GM19395 (cell line): ENCODE results near the gene ZNF281.
"Not testable (repeated sequence)": the region's sequence is repeated elsewhere in the genome, so short reads cannot be mapped to it uniquely, and the experiment has no call there.

Experiments
- ATAC-seq: cut with Tn5 transposase; IDR thresholded peaks from one replicate; pipeline ENCODE4 v1.9.1; 2021; ENCODE audit warnings: mild to moderate bottlenecking, moderate library complexity; ENCODE audit not compliant: unreplicated experiment

Gene ZNF281, protein sequence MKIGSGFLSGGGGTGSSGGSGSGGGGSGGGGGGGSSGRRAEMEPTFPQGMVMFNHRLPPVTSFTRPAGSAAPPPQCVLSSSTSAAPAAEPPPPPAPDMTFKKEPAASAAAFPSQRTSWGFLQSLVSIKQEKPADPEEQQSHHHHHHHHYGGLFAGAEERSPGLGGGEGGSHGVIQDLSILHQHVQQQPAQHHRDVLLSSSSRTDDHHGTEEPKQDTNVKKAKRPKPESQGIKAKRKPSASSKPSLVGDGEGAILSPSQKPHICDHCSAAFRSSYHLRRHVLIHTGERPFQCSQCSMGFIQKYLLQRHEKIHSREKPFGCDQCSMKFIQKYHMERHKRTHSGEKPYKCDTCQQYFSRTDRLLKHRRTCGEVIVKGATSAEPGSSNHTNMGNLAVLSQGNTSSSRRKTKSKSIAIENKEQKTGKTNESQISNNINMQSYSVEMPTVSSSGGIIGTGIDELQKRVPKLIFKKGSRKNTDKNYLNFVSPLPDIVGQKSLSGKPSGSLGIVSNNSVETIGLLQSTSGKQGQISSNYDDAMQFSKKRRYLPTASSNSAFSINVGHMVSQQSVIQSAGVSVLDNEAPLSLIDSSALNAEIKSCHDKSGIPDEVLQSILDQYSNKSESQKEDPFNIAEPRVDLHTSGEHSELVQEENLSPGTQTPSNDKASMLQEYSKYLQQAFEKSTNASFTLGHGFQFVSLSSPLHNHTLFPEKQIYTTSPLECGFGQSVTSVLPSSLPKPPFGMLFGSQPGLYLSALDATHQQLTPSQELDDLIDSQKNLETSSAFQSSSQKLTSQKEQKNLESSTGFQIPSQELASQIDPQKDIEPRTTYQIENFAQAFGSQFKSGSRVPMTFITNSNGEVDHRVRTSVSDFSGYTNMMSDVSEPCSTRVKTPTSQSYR

DNA sequence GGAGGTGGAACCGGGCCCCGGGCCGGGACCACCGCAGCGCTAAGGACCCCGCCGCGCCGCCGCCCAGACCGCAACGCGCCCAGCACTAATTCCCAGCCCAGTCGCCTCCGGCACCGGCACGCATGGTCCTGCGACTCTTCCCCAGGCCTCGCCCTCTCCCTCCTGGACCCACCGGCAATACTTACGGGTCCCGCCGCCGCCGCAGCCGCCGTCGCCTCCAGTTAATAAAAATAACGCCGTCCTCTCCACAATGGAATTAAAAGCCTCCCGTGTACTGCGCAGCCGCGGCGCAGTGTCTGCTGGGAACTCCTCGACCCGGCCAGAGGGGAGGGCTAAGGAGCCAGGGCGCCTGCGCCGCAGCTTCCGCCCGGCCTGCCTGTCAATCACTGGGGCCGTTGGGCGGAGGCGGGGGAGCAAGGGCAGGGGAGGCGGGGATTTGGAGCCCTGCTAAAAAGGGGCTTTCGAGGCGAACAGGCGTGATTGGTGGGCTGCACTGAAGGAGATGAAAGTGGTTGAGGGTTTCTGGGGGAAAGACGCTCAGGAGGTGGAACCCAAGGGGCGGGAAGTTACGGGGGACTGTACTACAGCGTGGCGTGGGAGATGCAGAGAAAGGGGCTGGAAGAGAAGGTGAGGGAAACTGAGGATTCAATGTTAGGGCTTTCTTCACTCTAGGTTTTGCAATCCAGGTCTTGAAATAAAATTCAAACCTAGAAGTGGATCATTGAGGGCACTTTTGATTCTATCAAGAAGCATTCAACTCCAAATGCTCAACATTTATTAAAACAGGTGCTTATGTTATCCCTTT lies at the start of gene ZNF281:
Gene ZNF281, minus strand, starts transcription at position 276 of the 805 bp plus-strand sequence. CDS start 331 bp downstream, outside the sequence.
- peak; percentile 89 for ATAC-seq

DNA sequence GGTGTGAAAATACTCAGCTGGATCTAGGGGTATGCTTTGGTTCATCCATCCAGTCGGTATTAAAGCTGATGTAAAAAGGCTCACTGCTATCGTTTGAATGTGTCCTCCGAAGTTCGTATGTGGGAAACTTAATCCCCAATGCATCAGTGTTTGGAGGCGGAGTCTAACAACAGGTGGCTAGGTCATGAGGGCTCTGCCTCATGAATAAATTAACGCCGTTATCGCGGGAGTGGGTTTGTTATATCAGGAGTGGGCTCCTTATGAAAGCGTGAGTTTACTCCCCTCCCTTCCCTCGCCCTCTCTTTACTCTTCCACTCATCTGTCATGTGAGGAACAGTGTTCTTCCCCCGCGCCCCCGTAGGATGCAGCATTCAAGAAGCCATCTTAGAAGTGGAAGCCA lies 48.9 kb upstream of the ZNF281 start:
- no peak for ATAC-seq

DNA sequence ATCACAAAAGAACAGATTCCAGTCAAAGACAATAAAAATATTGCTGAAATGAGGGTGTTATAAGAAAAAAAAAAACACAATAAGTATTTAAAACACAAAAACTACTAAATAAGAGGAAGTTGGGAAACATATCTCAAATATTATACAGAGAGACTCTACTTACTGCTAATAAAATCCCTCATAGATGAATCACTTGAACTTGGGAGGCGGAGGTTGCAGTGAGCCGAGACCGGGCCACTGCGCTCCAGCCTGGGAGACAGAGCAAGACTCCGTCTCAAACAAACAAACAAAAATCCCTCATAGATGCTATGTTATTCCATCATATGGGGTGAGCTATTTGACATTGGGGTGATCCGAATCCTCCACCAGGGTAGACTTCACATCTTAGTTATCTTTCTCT lies 48.0 kb upstream of the ZNF281 start:
- ATAC-seq: no peak

DNA sequence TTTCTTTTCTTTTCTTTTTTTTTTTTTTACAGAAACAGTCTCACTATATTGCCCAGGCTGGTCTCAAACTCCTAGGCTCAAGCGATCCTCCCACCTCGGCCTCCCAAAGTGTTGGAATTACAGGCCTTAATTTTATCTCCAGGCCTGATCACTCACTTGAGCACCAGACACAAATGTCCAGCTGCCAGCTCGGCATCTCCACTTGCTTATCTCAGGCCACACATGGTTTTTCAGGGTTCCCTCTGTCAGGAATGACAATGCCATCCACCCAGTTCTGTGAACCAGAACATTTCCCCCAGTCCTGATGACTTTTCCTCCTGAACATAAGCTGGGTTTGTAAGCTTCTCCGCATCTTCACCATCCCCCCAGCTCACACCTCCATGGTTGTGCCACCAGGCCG lies 44.6 kb upstream of the ZNF281 start:
- ATAC-seq: no peak

DNA sequence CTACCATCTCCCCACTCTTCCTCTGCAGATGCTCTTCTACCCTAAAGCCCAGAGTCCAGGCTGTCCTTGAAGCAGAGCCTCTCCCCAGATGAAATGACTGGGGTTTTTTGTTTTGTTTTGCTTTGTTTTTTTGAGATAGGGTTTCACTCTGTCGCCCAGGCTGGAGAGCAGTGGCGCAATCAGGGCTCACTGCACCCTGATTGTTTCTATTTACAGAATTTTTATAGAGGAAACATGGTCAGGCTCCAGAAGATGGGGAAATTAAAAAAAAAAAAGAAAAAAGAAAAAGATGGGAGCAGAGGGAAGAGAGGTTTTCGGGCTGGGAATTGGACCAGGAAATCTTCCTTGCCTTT lies 43.7 kb upstream of the ZNF281 start:
- ATAC-seq: no peak

DNA sequence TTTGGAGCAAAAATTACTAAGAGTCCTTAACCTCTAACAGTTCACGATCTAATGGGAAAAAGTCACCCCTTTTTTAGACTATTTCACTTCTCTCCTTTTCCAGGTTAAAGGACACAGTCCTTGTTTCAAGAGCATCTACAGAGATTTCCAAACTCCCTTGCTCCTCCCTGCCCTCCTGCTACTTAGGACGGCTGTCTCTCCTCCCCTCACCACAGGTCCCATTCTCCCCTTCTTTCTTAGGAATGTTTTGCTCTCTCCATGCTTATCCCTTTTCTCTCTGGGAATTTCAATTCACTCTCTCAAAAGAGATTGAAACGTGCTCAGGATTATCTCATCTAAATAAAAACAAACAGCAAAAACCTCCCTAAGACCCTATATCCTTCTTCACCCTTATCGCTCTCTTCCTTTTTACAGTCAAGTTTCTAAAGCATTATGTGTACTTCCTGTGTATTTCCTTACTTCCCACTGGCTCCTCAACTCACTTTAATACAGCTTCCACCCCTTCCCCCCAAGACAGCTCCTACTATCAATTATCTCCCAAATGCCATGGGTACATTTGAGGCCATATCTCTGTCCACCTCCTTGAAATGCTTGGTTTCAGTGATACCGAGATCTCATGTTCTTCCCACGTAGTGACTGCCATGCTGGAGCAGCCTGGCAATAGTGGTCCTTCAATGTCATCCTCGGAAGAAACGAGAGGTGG lies 43.2 kb upstream of the ZNF281 start:
- no peak for ATAC-seq

DNA sequence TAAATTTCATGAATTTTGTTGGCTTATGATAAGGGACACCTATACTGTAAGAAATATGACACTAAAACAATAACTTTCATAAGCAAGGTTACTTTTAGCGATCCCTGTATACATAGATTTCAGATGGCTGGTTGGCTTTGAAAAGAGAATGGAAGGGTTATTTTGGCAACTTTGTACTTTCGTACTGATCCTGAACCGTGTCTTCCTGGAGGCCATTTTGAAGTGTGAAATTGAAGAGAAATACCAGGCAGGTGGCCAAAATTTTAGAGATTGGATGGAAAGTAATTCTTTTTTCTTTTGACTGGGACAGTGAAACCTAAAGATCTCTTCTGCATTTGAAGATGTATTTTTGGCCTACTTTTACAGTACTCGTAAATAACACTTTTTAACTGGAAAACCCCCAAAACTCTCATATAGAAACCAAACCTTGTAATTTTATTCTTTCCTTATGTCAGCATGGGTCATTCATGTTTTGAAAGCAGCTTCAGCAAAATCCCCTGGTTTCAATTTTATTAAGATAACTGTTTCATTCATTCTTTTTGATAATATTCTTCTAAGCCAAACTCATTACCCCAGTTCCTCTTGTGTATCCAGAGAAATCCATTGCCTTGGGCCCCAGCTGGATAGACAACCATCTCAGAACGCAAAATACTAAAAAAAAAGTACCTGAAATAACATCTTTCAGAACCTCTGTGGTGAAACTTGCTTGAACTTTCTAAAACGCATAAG lies 38.4 kb upstream of the ZNF281 start:
- ATAC-seq: peak; percentile 94

DNA sequence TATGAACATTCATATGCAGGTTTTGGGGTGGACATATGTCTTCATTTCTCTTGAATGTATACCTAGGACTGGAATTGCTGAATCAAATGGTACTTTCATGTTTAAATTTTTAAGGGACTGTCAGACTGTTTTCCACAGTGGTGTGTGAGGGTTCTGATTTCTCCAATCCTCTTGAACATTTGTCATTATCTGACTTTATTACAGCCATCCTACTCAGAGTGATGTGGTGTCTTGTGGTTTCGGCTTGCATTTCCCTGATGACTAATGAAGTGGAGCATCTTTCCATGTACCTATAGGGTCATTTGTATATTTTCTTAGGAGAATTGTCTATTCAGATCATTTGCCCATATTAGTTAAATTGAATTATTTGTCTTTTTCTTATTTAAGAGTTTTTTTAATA lies 35.4 kb upstream of the ZNF281 start:
- no peak for ATAC-seq

DNA sequence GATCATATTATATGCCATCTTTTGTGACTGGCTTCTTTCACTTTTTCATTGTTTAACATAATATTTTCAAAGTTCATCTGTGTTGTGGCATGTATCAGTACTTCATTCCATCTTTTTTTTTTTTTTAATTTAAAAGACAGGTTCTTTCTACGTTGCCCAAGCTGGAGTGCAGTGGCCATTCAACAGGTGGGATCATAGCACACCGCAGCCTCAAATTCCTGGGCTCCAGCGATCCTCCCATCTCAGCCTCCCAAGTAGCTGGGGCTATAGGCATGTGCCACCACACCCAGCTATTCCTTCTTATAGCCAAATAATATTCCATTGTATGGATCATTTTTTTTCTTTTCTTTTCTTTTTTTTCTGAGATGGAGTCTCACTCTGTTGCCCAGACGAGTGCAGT lies 34.6 kb upstream of the ZNF281 start:
- no peak for ATAC-seq

DNA sequence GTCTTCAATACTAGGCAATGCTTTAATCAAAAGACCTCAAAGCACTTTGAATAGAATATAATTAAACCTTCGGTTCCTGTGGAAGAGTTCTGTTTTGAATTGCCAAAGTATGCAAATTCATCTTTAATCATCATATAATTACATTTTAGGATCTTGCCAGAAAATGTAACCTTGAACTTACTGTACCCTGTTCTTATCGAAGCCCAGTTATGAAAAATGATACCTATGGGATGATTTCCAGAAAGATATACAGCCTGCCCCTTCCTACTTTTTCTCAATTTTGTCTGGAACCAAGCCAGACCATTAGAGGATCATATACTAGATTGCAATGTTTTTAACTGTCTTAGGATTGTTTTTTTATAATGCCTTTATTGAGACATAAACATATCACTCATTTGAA lies 34.0 kb upstream of the ZNF281 start:
- no peak for ATAC-seq

DNA sequence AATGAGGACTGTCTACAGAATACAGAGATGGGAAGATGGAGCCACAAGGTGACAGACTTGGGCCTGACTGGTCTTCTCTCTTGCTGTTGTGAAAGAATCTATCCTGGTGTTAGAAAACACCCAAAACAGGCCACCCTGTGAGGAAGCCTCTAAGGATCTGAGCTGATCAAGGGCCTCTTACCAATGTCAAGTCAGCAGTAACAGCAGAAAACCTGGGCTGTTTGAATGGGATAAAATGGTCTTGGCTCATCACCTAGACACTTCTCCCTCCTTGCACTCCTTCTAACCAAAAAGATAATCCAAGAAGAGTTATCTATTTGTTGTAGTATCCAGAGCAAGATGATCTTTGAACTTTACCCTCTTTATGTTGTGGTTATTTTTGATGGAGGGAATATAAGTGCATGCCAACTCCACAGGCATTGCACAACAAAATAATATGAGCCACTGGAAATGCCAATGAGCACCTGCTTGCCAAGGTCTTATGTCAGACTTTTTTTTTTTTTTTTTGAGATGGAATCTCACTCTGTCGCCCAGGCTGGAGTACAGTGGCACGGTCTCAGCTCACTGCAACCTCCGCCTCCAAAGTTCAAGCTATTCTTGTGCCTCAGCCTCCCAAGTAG lies 32.8 kb upstream of the ZNF281 start:
- no peak for ATAC-seq

DNA sequence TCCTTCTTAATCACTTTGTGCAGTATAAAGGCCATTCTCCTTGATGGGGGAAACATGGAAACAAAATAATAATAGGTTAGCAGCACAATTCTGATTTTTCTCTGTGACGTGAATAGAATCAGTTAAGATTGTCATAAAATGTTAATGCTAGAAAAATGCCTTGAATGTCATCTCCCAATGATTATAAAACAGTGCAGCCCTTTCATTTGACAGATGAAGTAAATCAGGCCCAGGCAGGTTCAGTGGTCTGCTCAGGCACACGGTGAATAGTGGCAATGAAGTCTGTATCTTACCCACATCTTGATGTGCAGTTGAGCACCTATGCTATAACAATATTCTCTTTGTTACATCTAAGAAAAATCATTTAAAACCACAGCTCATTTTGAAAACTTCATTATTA lies 32.2 kb upstream of the ZNF281 start:
- ATAC-seq: no peak

DNA sequence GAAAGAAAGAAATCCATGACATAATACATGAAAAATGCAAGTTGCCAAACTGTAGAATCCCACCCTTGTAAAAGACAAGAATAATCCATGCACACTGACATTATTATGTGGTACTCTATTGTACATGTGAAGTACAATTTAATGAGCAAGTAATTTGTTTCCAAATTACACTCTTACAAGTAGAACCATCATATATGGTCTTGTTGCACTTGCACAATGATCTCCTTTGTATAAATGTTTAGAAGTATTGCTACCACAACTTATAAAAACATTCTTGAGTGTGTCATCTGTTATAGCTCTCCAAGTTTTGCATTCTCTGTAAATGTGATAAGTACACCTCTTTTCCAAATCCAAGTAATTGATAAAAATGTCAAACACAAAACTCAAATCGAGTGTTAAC lies 29.1 kb upstream of the ZNF281 start:
- ATAC-seq: no peak

DNA sequence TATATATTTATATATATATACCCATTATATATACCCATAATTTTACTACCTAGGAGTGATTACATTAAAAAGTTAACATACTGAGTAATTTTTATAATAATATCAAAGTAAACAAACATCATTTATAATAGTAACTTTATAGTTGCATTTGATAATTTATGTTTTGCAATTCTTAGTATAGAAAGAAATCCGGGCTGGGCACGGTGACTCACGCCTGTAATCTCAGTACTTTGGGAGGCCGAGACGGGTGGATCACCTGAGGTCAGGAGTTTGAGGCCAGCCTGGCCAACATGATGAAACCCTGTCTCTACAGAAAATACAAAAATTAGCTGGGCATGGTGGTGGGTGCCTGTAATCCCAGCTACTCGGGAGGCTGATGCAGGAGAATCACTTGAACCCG lies 28.6 kb upstream of the ZNF281 start:
- not testable (repeated sequence) for ATAC-seq

DNA sequence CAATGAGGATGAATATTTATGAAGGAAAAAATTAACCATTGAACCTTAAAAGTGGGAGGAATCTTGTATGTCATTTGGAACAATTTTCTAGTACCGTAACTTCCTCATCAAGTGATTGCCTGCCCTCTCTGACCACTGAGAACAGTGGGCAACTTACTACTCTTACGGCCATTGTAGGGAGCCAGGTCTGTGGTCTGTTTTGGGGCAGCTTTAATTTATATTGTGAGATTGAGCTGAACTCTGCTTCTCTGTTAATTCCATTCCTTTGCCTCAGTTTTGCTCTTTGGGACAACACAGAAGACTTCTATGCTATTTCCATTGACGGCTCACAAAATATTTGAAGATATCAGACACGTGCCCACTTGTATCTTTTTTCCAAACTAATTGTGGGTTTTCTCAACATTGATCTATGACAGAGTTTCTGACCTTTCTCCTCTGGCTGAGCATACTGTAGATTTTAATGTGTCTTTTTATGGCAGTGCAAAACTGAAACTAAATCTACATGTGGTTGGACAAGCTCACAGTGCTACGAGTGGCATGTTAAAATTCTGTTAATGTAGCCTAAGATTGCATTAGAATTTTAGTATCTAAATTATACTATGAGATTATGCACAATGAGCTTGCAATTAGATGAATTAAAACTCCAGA lies 27.8 kb upstream of the ZNF281 start:
- peak; percentile 82 for ATAC-seq

DNA sequence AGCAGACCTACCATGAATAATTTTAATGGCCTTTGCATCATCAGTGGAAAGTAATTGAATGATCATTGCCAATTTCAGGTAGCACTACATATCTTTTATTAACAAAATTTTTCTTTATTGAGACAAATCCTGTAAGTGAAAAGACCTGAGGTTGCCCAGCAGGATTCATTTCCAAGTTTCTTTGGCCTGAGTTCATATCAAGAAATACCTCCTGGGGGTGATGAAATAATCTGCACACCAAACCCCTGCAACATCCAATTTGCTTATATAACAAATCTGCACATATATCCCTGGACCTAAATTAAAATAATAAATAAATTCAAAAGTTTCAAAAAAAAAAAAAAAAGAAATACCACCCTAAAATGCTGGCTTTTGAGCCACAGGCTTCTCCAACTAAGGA lies 27.3 kb upstream of the ZNF281 start:
- no peak for ATAC-seq

DNA sequence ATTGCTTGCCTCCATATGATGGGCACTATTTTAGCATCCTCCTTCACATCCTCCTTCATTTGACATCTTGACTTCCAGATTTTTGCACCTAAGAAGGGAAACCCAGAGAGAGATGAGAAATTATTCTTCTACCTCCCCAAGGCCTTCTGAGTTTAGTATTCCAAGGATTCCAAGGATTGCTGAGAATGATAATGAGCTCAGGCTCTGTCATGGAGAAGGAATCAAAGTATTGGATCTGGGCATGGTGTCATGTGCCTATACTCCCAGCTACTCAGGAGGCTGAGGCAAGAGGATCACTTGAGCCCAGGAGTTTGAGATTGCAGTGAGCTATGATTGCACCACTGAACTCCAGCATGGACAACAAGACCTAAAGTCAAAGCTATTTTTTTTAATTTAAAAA lies 26.6 kb upstream of the ZNF281 start:
- ATAC-seq: no peak

DNA sequence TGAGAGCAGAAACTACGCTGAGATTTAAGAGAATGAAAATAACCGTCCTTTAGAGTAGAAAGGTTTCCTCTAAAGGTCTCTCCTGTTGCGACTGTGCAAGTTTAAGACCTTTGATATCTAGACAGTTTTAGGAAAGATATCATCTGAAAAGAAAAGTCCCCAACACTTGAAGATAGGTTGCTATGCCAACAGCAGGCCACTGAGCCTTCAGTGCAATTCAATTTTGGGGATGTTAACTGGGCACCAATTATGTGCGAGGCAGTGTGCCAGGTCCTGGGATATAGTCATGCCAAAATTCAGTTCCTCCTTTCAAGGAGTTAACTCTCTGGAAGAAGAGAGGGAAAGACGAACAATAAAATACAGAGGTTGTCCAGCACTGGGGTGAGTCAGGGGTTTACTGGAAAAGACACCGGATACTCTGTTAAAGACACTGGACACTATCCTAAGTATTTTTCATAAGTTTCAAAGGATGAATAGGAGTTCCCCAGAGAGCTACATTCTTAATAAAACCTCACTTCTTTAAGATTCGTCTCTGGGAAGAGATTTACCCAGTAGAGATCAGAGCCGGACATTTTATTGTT lies 25.5 kb upstream of the ZNF281 start:
- no peak for ATAC-seq

DNA sequence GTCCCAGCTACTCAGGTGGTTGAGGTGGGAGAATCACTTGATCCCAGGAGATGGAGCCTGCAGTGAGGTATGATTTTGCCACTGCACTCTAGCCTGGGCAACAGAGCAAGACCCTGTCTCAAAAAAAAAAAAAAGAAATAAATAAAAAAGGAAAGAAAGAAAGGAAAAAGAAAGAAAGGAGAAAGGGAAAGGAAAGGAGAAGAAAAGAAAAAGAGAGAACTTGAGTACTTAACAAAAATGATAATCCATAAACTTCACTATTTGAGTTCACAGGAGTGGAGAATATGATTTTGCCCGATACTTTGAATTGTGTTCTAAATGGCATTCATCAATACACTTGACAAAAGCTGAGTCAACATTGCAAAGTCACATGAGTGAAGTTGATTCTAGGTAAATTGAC lies 23.8 kb upstream of the ZNF281 start:
- ATAC-seq: no peak
